ENCODE data around the gene TMPRSS3.

- TF ChIP-seq CTCF (IDR thresholded peaks at IDR 0.05) = no peak
- no peak for TF ChIP-seq EP300 (IDR thresholded peaks at IDR 0.05; ENCODE audit: low read depth)
- no peak for TF ChIP-seq POLR2AphosphoS5 (IDR thresholded peaks at IDR 0.05)
- no peak for TF ChIP-seq POLR2A (IDR thresholded peaks at IDR 0.05)
These were observed 20.9 kb downstream of the TMPRSS3 start for GRCh38 chr21:42374864-42375499.
